SK-N-SH treated with all-trans-retinoic acid at 6 μM for 48 hours (cell line): ENCODE data around the gene HCFC1.

Source experiments
- ATAC-seq: fragments of 200-7000 bp; cut with Tn5 transposase; 3 replicates; pipeline ENCODE4 v1.9.1; 2020; ENCODE audit warnings: mild to moderate bottlenecking, moderate library complexity
- ARNTL ChIP-seq: fragments of 450-650 bp; formaldehyde crosslinking; IDR thresholded peaks from 2 replicates; pipeline ENCODE4 v1.5.0; 2020; ENCODE audit warnings: low read depth, mild to moderate bottlenecking, moderate library complexity, borderline replicate concordance
- ESRRG ChIP-seq: fragments of 250-450 bp; sonication (Bioruptor Pico); IDR thresholded peaks from 2 replicates; pipeline ENCODE4 v1.6.1; 2021; ENCODE audit warnings: mild to moderate bottlenecking
- GLIS3 ChIP-seq: fragments of 250-450 bp; sonication (Bioruptor Pico); IDR thresholded peaks from 2 replicates; pipeline ENCODE4 v1.5.0; 2020; ENCODE audit warnings: mild to moderate bottlenecking, moderate library complexity
- ISL1 ChIP-seq: fragments of 250-450 bp; sonication (Bioruptor Pico); IDR thresholded peaks from 2 replicates; pipeline ENCODE4 v2.1.2; 2022; ENCODE audit warnings: mild to moderate bottlenecking, moderate library complexity
- OSR1 ChIP-seq: fragments of 250-450 bp; sonication (Bioruptor Pico); IDR thresholded peaks from 2 replicates; pipeline ENCODE4 v1.8.0; 2022; ENCODE audit warnings: moderate library complexity, mild to moderate bottlenecking, inconsistent platforms
- PPARA ChIP-seq: fragments of 250-450 bp; sonication (Bioruptor Pico); IDR thresholded peaks from 2 replicates; pipeline ENCODE4 v1.5.0; 2020; ENCODE audit warnings: mild to moderate bottlenecking, borderline replicate concordance
- RARB ChIP-seq: fragments of 250-450 bp; sonication (Bioruptor Pico); IDR thresholded peaks from 2 replicates; pipeline ENCODE4 v1.8.0; 2021; ENCODE audit warnings: mild to moderate bottlenecking, moderate library complexity
- SNAI2 ChIP-seq: fragments of 250-450 bp; sonication (Bioruptor Pico); IDR thresholded peaks from 2 replicates; pipeline ENCODE4 v1.5.0; 2020; ENCODE audit warnings: mild to moderate bottlenecking, moderate library complexity
- ZC3H10 ChIP-seq: fragments of 250-450 bp; sonication (Bioruptor Pico); IDR thresholded peaks from 2 replicates; pipeline ENCODE4 v1.5.1; 2021; ENCODE audit warnings: mild to moderate bottlenecking, moderate library complexity
- ZFP3 ChIP-seq: fragments of 250-450 bp; sonication (Bioruptor Pico); IDR thresholded peaks from 2 replicates; pipeline ENCODE4 v1.5.0; 2020; ENCODE audit warnings: mild to moderate bottlenecking, moderate library complexity
- ZFP30 ChIP-seq: fragments of 450-650 bp; formaldehyde crosslinking; IDR thresholded peaks from 2 replicates; pipeline ENCODE4 v1.5.0; 2022; ENCODE audit warnings: mild to moderate bottlenecking, moderate library complexity
- ZNF70 ChIP-seq: fragments of 450-650 bp; formaldehyde crosslinking; IDR thresholded peaks from 2 replicates; pipeline ENCODE4 v1.5.0; 2020; ENCODE audit warnings: mild to moderate bottlenecking, moderate library complexity
- ZNF8 ChIP-seq: fragments of 450-650 bp; formaldehyde crosslinking; IDR thresholded peaks from 2 replicates; pipeline ENCODE4 v1.5.0; 2020; ENCODE audit warnings: mild to moderate bottlenecking, moderate library complexity
- TF ChIP-seq, protein P1 (sequence below): fragments of 250-450 bp; sonication (Bioruptor Pico); IDR thresholded peaks from 2 replicates; pipeline ENCODE4 v1.8.0; 2021; ENCODE audit warnings: low read depth, mild to moderate bottlenecking, moderate library complexity, borderline replicate concordance
- TF ChIP-seq, protein P2 (sequence below): fragments of 250-450 bp; sonication (Bioruptor Pico); IDR thresholded peaks from 2 replicates; pipeline ENCODE4 v1.5.0; 2020; ENCODE audit warnings: mild to moderate bottlenecking, moderate library complexity
- TF ChIP-seq, protein P3 (sequence below): fragments of 250-450 bp; sonication (Bioruptor Pico); IDR thresholded peaks from 2 replicates; pipeline ENCODE4 v1.5.1; 2020; ENCODE audit warnings: low read depth, mild to moderate bottlenecking, moderate library complexity
- TF ChIP-seq, protein P4 (sequence below): fragments of 250-450 bp; sonication (Bioruptor Pico); IDR thresholded peaks from 2 replicates; pipeline ENCODE4 v1.8.0; 2020; ENCODE audit warnings: mild to moderate bottlenecking, moderate library complexity, borderline replicate concordance
- TF ChIP-seq, protein P5 (sequence below): fragments of 250-450 bp; sonication (Bioruptor Pico); IDR thresholded peaks from 2 replicates; pipeline ENCODE4 v1.5.1; 2021; ENCODE audit warnings: mild to moderate bottlenecking, moderate library complexity

Gene HCFC1

DNA sequence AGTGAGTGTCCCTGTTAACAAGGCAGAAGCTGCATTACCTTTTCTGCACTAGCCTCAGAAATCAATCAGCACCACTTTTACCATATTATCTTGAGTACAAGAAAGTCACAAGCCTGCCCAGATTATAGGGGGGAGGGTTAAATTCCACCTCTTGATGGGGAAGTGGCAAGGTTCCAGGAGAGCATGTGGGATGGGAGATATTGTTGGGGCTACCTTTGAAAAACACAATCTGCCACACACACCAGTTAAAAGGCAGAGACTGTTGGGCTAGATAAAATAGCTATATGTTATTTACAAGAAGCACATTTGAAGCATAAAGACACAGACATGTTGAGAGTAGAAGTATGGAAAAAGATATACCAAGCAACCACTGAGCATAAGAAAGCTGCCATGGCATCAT lies 73.7 kb downstream of the HCFC1 start:
- TF ChIP-seq ZNF8 (CRISPR knock-in tag) (no peak), ZFP3 (CRISPR knock-in tag) (no peak), ISL1 (CRISPR knock-in tag) (no peak), ZNF70 (CRISPR knock-in tag) (no peak), ZFP30 (CRISPR knock-in tag) (no peak), ESRRG (no peak), PPARA (CRISPR knock-in tag) (no peak), ARNTL (no peak), RARB (CRISPR knock-in tag) (no peak), OSR1 (CRISPR knock-in tag) (no peak), GLIS3 (CRISPR knock-in tag) (no peak), SNAI2 (no peak), ZC3H10 (no peak)
- TF ChIP-seq, protein P1, sequence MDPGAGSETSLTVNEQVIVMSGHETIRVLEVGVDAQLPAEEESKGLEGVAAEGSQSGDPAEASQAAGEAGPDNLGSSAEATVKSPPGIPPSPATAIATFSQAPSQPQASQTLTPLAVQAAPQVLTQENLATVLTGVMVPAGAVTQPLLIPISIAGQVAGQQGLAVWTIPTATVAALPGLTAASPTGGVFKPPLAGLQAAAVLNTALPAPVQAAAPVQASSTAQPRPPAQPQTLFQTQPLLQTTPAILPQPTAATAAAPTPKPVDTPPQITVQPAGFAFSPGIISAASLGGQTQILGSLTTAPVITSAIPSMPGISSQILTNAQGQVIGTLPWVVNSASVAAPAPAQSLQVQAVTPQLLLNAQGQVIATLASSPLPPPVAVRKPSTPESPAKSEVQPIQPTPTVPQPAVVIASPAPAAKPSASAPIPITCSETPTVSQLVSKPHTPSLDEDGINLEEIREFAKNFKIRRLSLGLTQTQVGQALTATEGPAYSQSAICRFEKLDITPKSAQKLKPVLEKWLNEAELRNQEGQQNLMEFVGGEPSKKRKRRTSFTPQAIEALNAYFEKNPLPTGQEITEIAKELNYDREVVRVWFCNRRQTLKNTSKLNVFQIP (CRISPR knock-in tag), result no peak
- TF ChIP-seq, protein P2, sequence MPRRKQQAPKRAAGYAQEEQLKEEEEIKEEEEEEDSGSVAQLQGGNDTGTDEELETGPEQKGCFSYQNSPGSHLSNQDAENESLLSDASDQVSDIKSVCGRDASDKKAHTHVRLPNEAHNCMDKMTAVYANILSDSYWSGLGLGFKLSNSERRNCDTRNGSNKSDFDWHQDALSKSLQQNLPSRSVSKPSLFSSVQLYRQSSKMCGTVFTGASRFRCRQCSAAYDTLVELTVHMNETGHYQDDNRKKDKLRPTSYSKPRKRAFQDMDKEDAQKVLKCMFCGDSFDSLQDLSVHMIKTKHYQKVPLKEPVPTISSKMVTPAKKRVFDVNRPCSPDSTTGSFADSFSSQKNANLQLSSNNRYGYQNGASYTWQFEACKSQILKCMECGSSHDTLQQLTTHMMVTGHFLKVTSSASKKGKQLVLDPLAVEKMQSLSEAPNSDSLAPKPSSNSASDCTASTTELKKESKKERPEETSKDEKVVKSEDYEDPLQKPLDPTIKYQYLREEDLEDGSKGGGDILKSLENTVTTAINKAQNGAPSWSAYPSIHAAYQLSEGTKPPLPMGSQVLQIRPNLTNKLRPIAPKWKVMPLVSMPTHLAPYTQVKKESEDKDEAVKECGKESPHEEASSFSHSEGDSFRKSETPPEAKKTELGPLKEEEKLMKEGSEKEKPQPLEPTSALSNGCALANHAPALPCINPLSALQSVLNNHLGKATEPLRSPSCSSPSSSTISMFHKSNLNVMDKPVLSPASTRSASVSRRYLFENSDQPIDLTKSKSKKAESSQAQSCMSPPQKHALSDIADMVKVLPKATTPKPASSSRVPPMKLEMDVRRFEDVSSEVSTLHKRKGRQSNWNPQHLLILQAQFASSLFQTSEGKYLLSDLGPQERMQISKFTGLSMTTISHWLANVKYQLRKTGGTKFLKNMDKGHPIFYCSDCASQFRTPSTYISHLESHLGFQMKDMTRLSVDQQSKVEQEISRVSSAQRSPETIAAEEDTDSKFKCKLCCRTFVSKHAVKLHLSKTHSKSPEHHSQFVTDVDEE (CRISPR knock-in tag), result no peak
- TF ChIP-seq, protein P3, sequence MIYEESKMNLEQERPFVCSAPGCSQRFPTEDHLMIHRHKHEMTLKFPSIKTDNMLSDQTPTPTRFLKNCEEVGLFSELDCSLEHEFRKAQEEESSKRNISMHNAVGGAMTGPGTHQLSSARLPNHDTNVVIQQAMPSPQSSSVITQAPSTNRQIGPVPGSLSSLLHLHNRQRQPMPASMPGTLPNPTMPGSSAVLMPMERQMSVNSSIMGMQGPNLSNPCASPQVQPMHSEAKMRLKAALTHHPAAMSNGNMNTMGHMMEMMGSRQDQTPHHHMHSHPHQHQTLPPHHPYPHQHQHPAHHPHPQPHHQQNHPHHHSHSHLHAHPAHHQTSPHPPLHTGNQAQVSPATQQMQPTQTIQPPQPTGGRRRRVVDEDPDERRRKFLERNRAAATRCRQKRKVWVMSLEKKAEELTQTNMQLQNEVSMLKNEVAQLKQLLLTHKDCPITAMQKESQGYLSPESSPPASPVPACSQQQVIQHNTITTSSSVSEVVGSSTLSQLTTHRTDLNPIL (CRISPR knock-in tag), result no peak
- TF ChIP-seq, protein P4, sequence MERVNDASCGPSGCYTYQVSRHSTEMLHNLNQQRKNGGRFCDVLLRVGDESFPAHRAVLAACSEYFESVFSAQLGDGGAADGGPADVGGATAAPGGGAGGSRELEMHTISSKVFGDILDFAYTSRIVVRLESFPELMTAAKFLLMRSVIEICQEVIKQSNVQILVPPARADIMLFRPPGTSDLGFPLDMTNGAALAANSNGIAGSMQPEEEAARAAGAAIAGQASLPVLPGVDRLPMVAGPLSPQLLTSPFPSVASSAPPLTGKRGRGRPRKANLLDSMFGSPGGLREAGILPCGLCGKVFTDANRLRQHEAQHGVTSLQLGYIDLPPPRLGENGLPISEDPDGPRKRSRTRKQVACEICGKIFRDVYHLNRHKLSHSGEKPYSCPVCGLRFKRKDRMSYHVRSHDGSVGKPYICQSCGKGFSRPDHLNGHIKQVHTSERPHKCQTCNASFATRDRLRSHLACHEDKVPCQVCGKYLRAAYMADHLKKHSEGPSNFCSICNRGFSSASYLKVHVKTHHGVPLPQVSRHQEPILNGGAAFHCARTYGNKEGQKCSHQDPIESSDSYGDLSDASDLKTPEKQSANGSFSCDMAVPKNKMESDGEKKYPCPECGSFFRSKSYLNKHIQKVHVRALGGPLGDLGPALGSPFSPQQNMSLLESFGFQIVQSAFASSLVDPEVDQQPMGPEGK (CRISPR knock-in tag), result no peak
- TF ChIP-seq, protein P5, sequence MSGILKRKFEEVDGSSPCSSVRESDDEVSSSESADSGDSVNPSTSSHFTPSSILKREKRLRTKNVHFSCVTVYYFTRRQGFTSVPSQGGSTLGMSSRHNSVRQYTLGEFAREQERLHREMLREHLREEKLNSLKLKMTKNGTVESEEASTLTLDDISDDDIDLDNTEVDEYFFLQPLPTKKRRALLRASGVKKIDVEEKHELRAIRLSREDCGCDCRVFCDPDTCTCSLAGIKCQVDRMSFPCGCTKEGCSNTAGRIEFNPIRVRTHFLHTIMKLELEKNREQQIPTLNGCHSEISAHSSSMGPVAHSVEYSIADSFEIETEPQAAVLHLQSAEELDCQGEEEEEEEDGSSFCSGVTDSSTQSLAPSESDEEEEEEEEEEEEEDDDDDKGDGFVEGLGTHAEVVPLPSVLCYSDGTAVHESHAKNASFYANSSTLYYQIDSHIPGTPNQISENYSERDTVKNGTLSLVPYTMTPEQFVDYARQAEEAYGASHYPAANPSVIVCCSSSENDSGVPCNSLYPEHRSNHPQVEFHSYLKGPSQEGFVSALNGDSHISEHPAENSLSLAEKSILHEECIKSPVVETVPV (CRISPR knock-in tag), result no peak
- no peak for ATAC-seq
